Activated effector memory CD4-positive, alpha-beta T cell treated with anti-CD3 and anti-CD28 coated beads, Interleukin-2, amount 50 U/mL, for 16 hours (primary cell): Measurements from ENCODE around the gene ACP7.

Source experiments
- DNase-seq: peaks from one replicate; pipeline ENCODE4 v3.0.0-alpha.2; 2020

ACP7 gene

GRCh38 chr19:39152066-39152465, 67.9 kb downstream of the ACP7 start:
- no peak for DNase-seq

DNA sequence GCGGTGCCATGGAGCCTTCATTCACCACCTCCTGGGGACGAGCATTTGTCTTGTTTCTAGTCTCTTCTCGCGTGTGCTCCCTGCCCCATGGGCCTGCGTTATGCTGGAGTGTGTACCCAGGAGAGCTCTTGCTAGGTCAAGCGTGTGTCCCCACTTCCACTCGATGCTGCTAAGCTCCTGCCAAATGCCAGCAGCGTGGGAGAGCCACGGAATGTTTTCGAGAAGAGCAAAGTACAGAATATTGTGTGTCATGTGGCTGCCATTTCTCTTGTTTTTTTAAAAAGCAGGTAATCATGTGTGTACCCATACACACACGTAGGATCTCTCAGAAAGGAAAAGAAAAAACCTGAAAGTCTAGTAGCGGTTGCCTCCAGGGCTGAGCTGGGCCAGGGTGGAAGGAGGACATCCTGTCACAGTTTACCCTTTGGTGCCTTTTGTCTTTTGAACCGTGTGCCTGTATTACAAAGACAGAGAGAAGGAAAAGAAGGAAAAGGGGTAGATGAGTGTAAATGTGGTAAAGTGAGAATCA, 70.0 kb downstream of the ACP7 start:
- no peak for DNase-seq

GRCh38 chr19:39154629-39155100, 70.5 kb downstream of the ACP7 start:
- DNase-seq: no peak

DNA sequence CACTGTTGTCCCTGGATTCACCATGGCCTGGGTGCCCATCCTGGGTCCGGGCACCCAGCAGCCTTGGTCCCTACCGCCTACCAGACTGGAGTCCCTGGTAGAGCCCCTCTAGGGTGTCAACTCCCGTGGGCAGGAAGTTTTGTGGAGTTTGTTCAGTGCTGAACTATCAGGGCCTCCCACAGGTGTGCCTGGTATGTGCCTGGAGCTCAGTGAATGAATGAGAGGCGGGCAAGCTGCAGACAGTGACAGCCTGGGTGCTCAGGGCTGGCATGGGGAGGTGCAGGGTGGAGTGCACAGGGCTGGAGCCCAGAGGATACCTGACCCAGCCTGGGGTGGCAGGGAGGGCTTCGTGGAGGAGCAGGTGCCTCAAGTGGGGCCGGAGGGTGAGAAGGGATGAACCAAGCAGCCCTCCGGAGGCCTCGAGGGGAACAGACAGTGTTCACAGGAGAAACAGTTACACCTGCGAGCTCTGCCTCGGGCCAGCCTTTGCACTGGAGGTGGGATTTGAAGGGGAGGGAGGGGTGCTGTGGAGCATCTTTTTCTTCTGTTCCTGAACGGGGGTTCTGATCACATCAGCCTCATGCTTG, 71.0 kb downstream of the ACP7 start:
- no peak for DNase-seq

- DNase-seq: no peak
These were observed 71.6 kb downstream of the ACP7 start for GRCh38 chr19:39155741-39156140.

GRCh38 chr19:39156326-39157230, 72.4 kb downstream of the ACP7 start:
- DNase-seq: no peak

DNA sequence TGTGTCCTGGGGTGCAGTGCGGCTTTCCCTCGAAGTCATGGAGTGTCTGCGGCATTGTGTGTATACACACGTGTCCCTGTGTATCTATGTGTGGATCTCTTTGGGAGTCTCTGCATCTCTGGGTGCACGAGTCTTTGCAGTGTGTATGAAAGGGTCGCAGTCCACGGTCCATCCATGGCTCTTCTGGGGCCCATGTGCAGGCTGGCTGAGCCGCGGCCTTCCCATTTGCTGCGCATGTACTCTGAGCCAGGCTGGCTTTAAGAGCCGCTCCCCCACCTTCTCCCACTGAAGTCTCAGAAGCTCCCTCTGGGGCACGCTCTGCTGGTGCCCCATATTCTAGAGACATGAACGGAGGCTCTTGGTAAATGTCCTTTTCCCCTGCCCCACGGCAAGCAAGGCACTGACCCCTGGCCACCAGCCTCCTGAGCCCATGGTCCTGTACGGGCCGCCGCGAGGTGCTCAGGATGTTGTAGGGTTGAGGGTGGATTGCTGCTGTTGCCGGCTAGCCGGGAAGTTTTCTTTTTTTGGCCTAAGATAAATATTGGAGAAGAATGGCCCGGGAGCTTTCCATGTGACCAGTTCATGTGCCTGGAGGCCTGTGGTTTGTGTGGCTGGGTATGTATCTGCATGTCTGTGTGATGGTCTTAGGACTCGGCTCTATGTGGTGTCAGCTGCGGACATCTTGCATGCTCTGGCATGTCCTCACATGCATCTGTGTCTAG, 73.3 kb downstream of the ACP7 start:
- no peak for DNase-seq

- DNase-seq: no peak
These were observed 73.8 kb downstream of the ACP7 start for GRCh38 chr19:39157997-39158389.

- DNase-seq: no peak
These were observed 74.6 kb downstream of the ACP7 start for GRCh38 chr19:39158646-39159260.

DNA sequence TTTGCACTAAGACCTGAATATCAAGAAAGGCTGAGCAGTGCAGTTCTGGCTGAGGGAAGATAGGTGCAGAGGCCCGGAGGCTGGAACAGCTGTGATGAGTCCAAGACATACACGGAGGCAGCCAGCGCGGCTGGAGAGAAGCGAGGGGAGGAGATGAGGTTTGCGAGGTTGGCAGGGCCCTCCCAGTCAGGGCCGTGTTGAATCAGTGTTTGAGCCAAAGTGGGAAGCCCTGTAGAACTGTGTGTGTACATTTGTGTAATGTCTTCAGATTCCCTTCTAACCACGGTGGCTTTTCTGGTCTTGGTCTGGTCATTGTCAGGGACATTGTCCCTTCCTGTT, 76.3 kb downstream of the ACP7 start:
- no peak for DNase-seq
